Endothelial cell (in vitro differentiated cells): Measurements from ENCODE around the gene SECISBP2. TPM values are rescaled to one million over a fixed set of nuclear protein-coding genes. Genes with fewer than 3 reads are reported as not detected.

Experiments
- DNase-seq: peaks from one replicate; pipeline ENCODE4 v3.0.0; 2021; ENCODE audit warnings: low spot score
- H3K27ac Mint-ChIP-seq: one replicate; pipeline ENCODE4 v1.8.0; 2021; ENCODE audit warnings: mixed read lengths, inconsistent platforms; ENCODE audit not compliant: unreplicated experiment
- H3K27me3 Mint-ChIP-seq: one replicate; pipeline ENCODE4 v1.8.0; 2021; ENCODE audit warnings: mild to moderate bottlenecking, moderate library complexity, mixed read lengths, inconsistent platforms; ENCODE audit not compliant: unreplicated experiment
- H3K36me3 Mint-ChIP-seq: one replicate; pipeline ENCODE4 v1.8.0; 2021; ENCODE audit warnings: mild to moderate bottlenecking, low read depth, mixed read lengths, inconsistent platforms; ENCODE audit not compliant: unreplicated experiment
- H3K4me1 Mint-ChIP-seq: one replicate; pipeline ENCODE4 v1.8.0; 2021; ENCODE audit warnings: mild to moderate bottlenecking, mixed read lengths, inconsistent platforms; ENCODE audit not compliant: unreplicated experiment
- H3K4me3 Mint-ChIP-seq: one replicate; pipeline ENCODE4 v1.8.0; 2021; ENCODE audit warnings: mild to moderate bottlenecking, mixed read lengths, inconsistent platforms; ENCODE audit not compliant: unreplicated experiment
- H3K9me3 Mint-ChIP-seq: one replicate; pipeline ENCODE4 v1.8.0; 2021; ENCODE audit warnings: mixed read lengths, inconsistent platforms; ENCODE audit not compliant: unreplicated experiment
- CTCF ChIP-seq: fragments of 200-600 bp; sonication (generic); IDR thresholded peaks from one replicate; pipeline ENCODE4 v1.5.0; 2021; ENCODE audit warnings: antibody characterized with exemption; ENCODE audit not compliant: unreplicated experiment
- total RNA-seq: library from RNA; stranded (reverse); fragmentation: NEBNext Ultra II Directional; extraction: Animal tissue kit (Norgen Biotek cat#: 25700); gene quantifications from one replicate; pipeline ENCODE4 v1.2.1, GENCODE V29; 2021; ENCODE audit not compliant: unreplicated experiment

SECISBP2 gene
- total RNA-seq, 1 donor from 2014 or later, result 41.3 TPM

GRCh38 chr9:89394412-89394811 is 76.1 kb downstream of the SECISBP2 start:
- H3K9me3 Mint-ChIP-seq, result no peaks in the 10 kb centered on the region
- H3K27me3 Mint-ChIP-seq, result peaks cover 7% of the 10 kb centered on the region
- H3K27ac Mint-ChIP-seq, result no peak overlapping the region
- no peaks in the 10 kb centered on the region for H3K4me1 Mint-ChIP-seq
- H3K4me3 Mint-ChIP-seq, result no peak overlapping the region
- H3K36me3 Mint-ChIP-seq, result peaks cover 6% of the 10 kb centered on the region
- no peak for TF ChIP-seq CTCF
- no peak for DNase-seq

- no peak for DNase-seq
- no peak for TF ChIP-seq CTCF
- Mint-ChIP-seq H3K27me3 (peaks cover 7% of the 10 kb centered on the region), H3K4me1 (no peaks in the 10 kb centered on the region), H3K36me3 (peaks cover 5% of the 10 kb centered on the region), H3K4me3 (no peak overlapping the region), H3K27ac (no peak overlapping the region), H3K9me3 (no peaks in the 10 kb centered on the region)
Measured at GRCh38 chr9:89395931-89396710, 77.8 kb downstream of the SECISBP2 start.

- Mint-ChIP-seq H3K27ac (no peak overlapping the region), H3K36me3 (peaks cover 3% of the 10 kb centered on the region), H3K27me3 (peaks cover 6% of the 10 kb centered on the region), H3K9me3 (no peaks in the 10 kb centered on the region), H3K4me3 (no peak overlapping the region), H3K4me1 (no peaks in the 10 kb centered on the region)
- DNase-seq, result no peak
- TF ChIP-seq CTCF, result no peak
Measured at GRCh38 chr9:89397471-89397870, 79.2 kb downstream of the SECISBP2 start.

GRCh38 chr9:89398621-89399020 is 80.3 kb downstream of the SECISBP2 start:
- DNase-seq, result no peak
- no peaks in the 10 kb centered on the region for H3K4me1 Mint-ChIP-seq
- no peak overlapping the region for H3K4me3 Mint-ChIP-seq
- H3K27me3 Mint-ChIP-seq, result peaks cover 6% of the 10 kb centered on the region
- no peak for TF ChIP-seq CTCF
- H3K27ac Mint-ChIP-seq, result no peak overlapping the region
- peaks cover 3% of the 10 kb centered on the region for H3K36me3 Mint-ChIP-seq
- no peaks in the 10 kb centered on the region for H3K9me3 Mint-ChIP-seq

GRCh38 chr9:89400403-89401116 is 82.3 kb downstream of the SECISBP2 start:
- no peaks in the 10 kb centered on the region for H3K9me3 Mint-ChIP-seq
- peaks cover 3% of the 10 kb centered on the region for H3K36me3 Mint-ChIP-seq
- no peak for DNase-seq
- no peak for TF ChIP-seq CTCF
- no peak overlapping the region for H3K4me3 Mint-ChIP-seq
- H3K4me1 Mint-ChIP-seq, result peaks cover under 1% of the 10 kb centered on the region
- no peak overlapping the region for H3K27ac Mint-ChIP-seq
- peaks cover 2% of the 10 kb centered on the region for H3K27me3 Mint-ChIP-seq
